GM19351 (cell line): ENCODE results near the gene HJV.
A peak's percentile ranks its signal among the peaks of the same experiment; 100 is the strongest.
"Not testable (repeated sequence)": the region's sequence is repeated elsewhere in the genome, so short reads cannot be mapped to it uniquely, and the experiment has no call there.

Source experiments
- ATAC-seq: cut with Tn5 transposase; IDR thresholded peaks from one replicate; pipeline ENCODE4 v1.9.1; 2021; ENCODE audit warnings: mild to moderate bottlenecking, moderate library complexity; ENCODE audit not compliant: unreplicated experiment

The HJV gene, protein sequence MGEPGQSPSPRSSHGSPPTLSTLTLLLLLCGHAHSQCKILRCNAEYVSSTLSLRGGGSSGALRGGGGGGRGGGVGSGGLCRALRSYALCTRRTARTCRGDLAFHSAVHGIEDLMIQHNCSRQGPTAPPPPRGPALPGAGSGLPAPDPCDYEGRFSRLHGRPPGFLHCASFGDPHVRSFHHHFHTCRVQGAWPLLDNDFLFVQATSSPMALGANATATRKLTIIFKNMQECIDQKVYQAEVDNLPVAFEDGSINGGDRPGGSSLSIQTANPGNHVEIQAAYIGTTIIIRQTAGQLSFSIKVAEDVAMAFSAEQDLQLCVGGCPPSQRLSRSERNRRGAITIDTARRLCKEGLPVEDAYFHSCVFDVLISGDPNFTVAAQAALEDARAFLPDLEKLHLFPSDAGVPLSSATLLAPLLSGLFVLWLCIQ

DNA sequence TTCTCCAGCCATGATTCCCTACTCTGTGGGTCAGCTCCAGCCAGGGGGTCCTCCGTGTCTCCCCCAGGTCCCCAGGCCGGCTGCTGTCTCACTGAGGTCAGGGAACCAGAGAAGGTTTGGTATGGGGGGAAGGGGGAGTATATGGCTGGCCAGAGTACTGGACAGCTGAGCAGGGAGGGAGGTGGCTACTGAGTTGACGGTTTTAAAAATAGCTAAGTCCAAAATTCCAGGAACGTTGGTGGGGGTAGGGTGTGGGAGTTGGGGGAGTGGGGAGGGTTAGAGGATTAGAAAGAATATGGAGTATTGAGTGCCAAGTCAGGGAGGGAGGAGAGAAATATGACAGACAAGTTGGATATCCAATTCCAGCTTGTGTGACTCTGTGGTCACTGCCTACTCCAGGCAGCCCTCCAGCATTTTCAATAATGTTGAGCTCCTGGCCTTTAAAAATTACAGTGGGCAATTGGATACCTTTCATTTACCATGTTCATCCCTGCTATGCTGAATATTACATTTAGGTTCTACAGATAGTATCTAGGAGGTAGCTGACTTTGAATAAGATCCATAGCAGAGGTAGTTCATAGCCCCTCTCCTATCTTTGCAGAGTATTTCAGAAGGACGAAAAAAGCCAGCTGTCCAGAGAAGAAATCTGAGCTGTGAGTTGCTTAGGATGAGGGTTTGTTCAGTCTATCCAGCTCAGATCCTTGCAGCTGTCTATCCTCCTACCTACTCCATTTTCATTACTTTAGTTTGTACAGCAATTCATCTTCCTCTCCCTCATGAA is at the start of gene HJV:
Gene HJV (minus strand): TSS at position 114 of the 781 bp plus-strand sequence. CDS start 1,504 bp downstream, outside the sequence.
- no peak for ATAC-seq

DNA sequence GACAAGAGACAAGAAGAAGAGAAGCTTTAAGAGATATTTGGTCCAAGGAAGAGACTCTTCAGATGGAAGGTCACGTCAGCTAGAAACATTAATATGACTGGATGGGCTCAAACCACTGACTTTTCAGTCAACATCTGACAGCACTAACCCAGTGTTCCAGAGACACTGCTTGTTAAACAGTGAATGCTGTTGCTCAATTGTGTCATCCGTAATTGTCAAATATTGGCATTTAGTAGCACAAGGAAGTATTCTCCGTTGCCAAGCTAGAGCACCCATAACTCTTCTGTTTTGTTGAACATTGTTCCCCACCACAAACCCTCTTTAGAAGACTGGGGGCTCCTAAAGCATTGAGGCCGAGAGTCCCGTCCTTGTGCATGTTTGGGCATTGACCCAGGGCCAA is 37.6 kb upstream of the HJV start:
- ATAC-seq, result not testable (repeated sequence)

GRCh38 chr1:146051852-146052676 is 30.5 kb upstream of the HJV start:
- ATAC-seq, result peak; percentile 87

- ATAC-seq, result no peak
Observed at GRCh38 chr1:146051452-146051851, 29.9 kb upstream of the HJV start.

DNA sequence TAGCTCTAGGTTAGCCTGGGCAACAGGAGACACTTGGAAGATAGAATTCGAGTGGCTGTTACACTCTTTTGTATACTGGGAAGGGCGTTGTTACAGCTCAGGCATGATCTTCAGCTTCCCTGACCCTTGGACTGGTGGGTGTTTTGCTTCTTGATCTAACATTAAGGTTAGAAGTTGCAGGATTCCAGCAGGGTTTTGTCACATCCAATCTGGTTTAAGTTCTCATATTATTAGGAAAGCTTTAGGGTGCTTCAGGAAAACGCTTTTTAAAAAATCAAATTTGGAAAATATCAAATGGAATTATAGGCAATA is 29.1 kb upstream of the HJV start:
- not testable (repeated sequence) for ATAC-seq

GRCh38 chr1:146049866-146050651 is 28.5 kb upstream of the HJV start:
- ATAC-seq, result not testable (repeated sequence)

- no peak for ATAC-seq
Observed at GRCh38 chr1:146049436-146049835, 27.9 kb upstream of the HJV start.

- not testable (repeated sequence) for ATAC-seq
Observed at GRCh38 chr1:146048514-146049115, 27.1 kb upstream of the HJV start.

DNA sequence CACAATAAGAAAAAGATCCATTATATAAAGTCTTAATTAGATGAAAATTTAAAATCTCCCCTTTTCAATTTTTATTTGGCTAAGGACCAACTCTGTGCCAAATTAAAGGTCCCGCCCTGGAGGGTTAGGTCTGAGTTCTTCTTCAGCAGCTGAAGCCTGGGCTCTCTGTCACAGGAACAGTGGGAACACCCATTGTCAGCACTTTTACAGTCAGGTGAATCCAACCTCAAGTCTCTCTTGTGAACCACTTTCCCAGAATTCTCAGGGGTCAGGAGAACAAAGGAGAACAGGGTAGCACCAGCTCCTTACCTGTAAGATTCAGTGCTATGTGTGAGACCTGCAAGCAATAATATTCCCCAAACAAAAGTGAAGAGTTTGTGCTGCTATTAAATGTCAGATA is 25.1 kb upstream of the HJV start:
- no peak for ATAC-seq

DNA sequence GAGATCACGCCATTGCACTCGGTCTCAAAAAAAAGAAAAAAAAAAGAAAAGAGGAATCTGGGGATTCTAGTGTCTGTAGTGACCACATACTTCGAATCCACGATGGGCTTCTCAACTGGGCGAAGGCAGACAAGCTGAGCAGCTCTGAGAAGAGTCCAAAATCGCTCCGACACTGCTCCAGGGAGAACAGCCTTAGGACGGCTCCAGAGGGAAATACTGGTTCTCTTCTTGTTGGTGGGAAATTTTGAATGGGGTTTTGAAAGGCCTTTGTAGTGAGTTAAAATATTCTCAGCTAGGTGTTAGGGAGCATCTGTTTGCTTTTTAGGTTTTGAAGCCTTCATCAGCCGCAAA is 18.3 kb upstream of the HJV start:
- no peak for ATAC-seq

- ATAC-seq, result no peak
Observed at GRCh38 chr1:146036965-146037646, 15.6 kb upstream of the HJV start.

GRCh38 chr1:146036241-146036964 is 14.9 kb upstream of the HJV start:
- ATAC-seq, result no peak

DNA sequence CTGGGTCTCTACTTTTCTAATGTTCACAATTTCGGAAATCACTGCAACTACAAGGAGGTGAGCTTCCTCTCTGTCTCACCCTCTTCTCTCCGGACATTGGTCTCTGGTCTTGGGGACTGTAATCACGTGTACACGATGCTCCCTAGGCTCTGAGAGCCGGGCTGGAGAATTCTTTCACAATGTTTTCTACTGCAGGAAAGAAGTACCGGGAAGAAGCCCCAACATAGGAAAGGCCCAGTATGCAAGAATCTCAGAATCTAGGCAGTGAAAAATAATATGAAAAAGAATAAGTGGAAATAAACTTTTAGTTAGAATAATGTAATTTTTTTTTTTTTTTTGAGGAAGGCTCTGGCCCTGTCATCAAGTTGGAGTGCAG is 13.5 kb upstream of the HJV start:
- no peak for ATAC-seq

GRCh38 chr1:146032631-146033219 is 11.2 kb upstream of the HJV start:
- ATAC-seq, result no peak

DNA sequence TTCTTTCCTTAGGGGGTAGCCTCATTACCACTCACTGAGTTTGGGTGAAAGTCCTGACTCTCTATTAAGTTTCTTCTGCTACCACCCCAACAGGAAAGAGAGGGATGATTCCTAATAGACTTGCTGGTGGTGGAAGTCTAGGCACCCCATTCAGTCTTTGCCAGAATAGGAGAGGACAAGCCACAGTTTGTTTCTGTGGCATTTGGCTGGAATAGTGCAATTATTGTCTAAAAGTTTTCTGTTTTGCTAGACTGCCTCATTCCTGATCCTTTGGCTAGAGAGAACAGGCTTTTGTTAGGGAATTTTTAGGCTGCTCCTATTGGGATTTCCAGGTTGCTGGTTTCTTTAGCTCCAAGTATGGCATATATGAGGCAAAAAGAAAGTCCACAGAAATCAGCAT is 9.9 kb upstream of the HJV start:
- no peak for ATAC-seq

DNA sequence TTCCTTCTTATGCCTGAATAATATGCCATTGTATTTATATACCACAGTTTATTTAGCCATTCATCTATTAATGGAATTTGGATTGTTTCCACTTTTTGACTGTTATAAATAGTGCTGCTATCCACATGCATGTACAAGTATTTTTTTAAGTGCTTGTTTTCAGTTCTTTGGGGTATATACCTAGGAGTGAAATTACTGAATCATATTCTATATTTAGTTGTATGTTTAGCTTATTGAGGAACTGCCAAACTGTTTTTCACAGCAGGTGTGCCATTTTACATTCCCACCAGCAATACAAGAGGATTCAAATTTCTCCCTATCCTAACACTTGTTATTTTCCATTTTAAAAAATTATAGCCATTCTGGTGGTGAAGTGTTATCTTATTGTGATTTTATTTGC is 7.6 kb upstream of the HJV start:
- ATAC-seq, result no peak

GRCh38 chr1:146026650-146027049 is 5.1 kb upstream of the HJV start:
- ATAC-seq, result not testable (repeated sequence)

DNA sequence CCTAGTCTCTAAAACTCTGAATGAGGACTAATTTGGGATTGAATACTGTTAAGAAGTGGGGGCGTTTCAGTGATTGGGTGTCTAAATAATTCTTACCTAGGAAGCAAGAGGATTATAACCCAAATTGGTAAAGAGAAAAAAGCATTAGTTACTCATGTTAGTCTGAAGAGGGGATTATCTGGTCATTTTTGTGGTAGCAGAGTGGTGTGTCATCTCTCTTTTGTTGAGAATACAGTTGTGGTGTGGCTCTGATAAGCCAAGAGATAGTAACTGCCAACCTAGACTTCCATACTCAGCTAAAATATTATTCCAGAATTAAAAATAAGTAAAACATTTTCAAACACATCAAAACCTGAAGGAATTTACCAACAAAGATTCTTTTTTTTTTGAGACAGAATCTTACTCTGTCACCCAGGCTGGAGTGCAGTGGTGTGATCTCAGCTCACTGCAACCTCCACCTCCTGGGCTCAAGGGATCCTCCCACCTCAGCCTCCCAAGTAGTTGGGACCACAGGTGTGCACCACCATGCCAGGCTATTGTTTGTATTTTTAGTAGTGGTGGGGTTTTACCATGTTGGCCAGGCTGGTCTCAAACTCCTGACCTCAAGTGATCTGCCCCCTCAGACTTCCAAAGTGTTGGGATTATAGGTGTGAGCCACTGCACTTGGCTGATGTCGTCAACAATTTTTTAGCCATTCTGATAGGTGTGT is 4.4 kb upstream of the HJV start:
- not testable (repeated sequence) for ATAC-seq
